ENCODE measurements around the gene LHFPL3. TPM values are rescaled to one million over a fixed set of nuclear protein-coding genes. Genes with fewer than 3 reads are reported as not detected.

The LHFPL3 gene
- polyA plus RNA-seq, 1 of the 3 experiments (the other 2 are of a cell fraction) = not detected

- Histone ChIP-seq H3K4me3 (ENCODE audit: low read depth in 2 of 2, low read length in 1 of 2) (no peak overlapping the region), H3K4me1 (ENCODE audit: control insufficient read depth in 1 of 2, insufficient read depth in 2 of 2, low read depth in 1 of 2, low read length in 1 of 2) (no peaks in the 10 kb centered on the region), H3K79me2 (ENCODE audit: insufficient read depth) (no peaks in the 10 kb centered on the region), H3F3A (replicated peaks; ENCODE audit: insufficient read depth) (no peaks in the 10 kb centered on the region), H3K9me3 (no peaks in the 10 kb centered on the region), H3K9me2 (no peaks in the 10 kb centered on the region), H3K27me3 (ENCODE audit: insufficient read depth) (peaks cover 6% of the 10 kb centered on the region; the same call in 1 of the 2 replicates), H3K9ac (no peak overlapping the region), H4K20me1 (ENCODE audit: insufficient read depth) (no peaks in the 10 kb centered on the region), H3K4me2 (no peak overlapping the region), H3K27ac (ENCODE audit: low read depth in 2 of 2, low read length in 1 of 2) (no peak overlapping the region), H3K36me3 (replicated peaks in 1 of 2; ENCODE audit: control insufficient read depth in 1 of 2, insufficient read depth in 2 of 2, low read length in 1 of 2) (no peaks in the 10 kb centered on the region), H2AFZ (ENCODE audit: low read depth) (peak overlapping the region; percentile 13; the same call in 1 of the 2 replicates)
- POLR2A ChIA-PET = no interaction called here
- TF ChIP-seq NRF1 (IDR thresholded peaks at IDR 0.05; ENCODE audit: low read depth, low read length) = no peak
- no peak for TF ChIP-seq GABPA (IDR thresholded peaks at IDR 0.05; ENCODE audit: low read depth)
- TF ChIP-seq MXI1 (IDR thresholded peaks at IDR 0.05; ENCODE audit: low read depth, low read length) = no peak
- no peak for TF ChIP-seq ZBTB33 (IDR thresholded peaks at IDR 0.05; ENCODE audit: borderline replicate concordance, low read depth)
- no peak for TF ChIP-seq POLR2AphosphoS5 (IDR thresholded peaks at IDR 0.05; ENCODE audit: low read depth, low read length)
- TF ChIP-seq PBX3 (IDR thresholded peaks at IDR 0.05) = no peak
- no peak for TF ChIP-seq RCOR1 (IDR thresholded peaks at IDR 0.05; ENCODE audit: low read length)
- TF ChIP-seq GATA2 (CRISPR knock-in tag; IDR thresholded peaks at IDR 0.05) = no peak
- TF ChIP-seq NFIC (IDR thresholded peaks at IDR 0.05; ENCODE audit: borderline replicate concordance) = no peak
- no peak for TF ChIP-seq USF1 (IDR thresholded peaks at IDR 0.05; ENCODE audit: borderline replicate concordance, low read depth)
- TF ChIP-seq TAF1 (IDR thresholded peaks at IDR 0.05; ENCODE audit: borderline replicate concordance, low read depth, low read length) = no peak
- no peak for TF ChIP-seq SIN3A (IDR thresholded peaks at IDR 0.05; ENCODE audit: borderline replicate concordance, low read depth, low read length)
- TF ChIP-seq MAX (IDR thresholded peaks at IDR 0.05; ENCODE audit: low read depth) = no peak
- TF ChIP-seq YY1 (IDR thresholded peaks at IDR 0.05; ENCODE audit: low read depth) = no peak
- TF ChIP-seq RFX5 (IDR thresholded peaks at IDR 0.05; ENCODE audit: low read length) = no peak
- no peak for TF ChIP-seq SMC3 (IDR thresholded peaks at IDR 0.05; ENCODE audit: low read depth, low read length)
- TF ChIP-seq IRF3 (IDR thresholded peaks at IDR 0.05; ENCODE audit: low read depth, low read length) = no peak
- TF ChIP-seq TCF12 (IDR thresholded peaks at IDR 0.05) = no peak
- DNase-seq = no peak
- CTCF ChIA-PET = no interaction called here
- 2% methylated on average over 4 of the region's 4 CpGs for WGBS (ENCODE audit: low lambda C conversion rate)
Measured at GRCh38 chr7:104306793-104307192, 21.6 kb upstream of the LHFPL3 start.

Measured in SK-N-SH (cell line).